SK-N-SH (cell line): ENCODE data around the gene MYO1B. TPM values are rescaled to one million over a fixed set of nuclear protein-coding genes. Genes with fewer than 3 reads are reported as not detected.

Source experiments
- CTCF ChIA-PET: fragments of 300-600, 350-600 bp; formaldehyde crosslinking; extraction: SDS; loops from one replicate; lab custom pipeline; 2021; lab: Yijun Ruan, JAX
- POLR2A ChIA-PET: fragments of 350-600 bp; sonication (Branson Sonifier 250); formaldehyde crosslinking; extraction: SDS; loops from one replicate; lab custom pipeline; 2020; ENCODE audit warnings: antibody characterized with exemption, inconsistent platforms; lab: Yijun Ruan, JAX
- DNase-seq: peaks from one replicate; pipeline ENCODE4 v3.0.0; 2012
- H2AFZ ChIP-seq: fragments of 200-600 bp; sonication (generic); 2 replicates; pipeline ENCODE4 v1.8.1; 2016; ENCODE audit warnings: antibody characterized with exemption, mild to moderate bottlenecking, low read depth
- H3F3A ChIP-seq: fragments of 200-600 bp; sonication (generic); replicated peaks from 2 replicates; pipeline ENCODE3; 2016; ENCODE audit warnings: antibody characterized with exemption, mild to moderate bottlenecking; ENCODE audit not compliant: insufficient read depth
- H3K27ac ChIP-seq, 2 experiments: fragments of 200-500 bp in 1 of 2; fragments of 200-600 bp in 1 of 2; sonication (Bioruptor generic) in 1 of 2; sonication (generic), shearing (Covaris generic) in 1 of 2; 2 replicates each; pipeline versions ENCODE4 v1.5.1 to v1.6.1; 2014 to 2016; ENCODE audit warnings: low read depth in 2 of 2, inconsistent platforms in 1 of 2, low read length in 1 of 2, mild to moderate bottlenecking in 1 of 2, mixed read lengths in 1 of 2
- H3K27me3 ChIP-seq: fragments of 200-600 bp; sonication (generic), shearing (Covaris generic); 2 replicates; pipeline ENCODE4 v1.6.1; 2016; ENCODE audit warnings: mixed run types; ENCODE audit not compliant: insufficient read depth
- H3K36me3 ChIP-seq, 2 experiments: fragments of 200-500 bp in 1 of 2; fragments of 200-600 bp in 1 of 2; sonication (Bioruptor generic) in 1 of 2; sonication (generic) in 1 of 2; replicated peaks in 1 of 2; 2 replicates each; pipeline versions ENCODE3 to v1.5.1; 2014 to 2016; ENCODE audit warnings: low read length in 1 of 2, mild to moderate bottlenecking in 1 of 2; ENCODE audit not compliant: insufficient read depth in 2 of 2, control insufficient read depth in 1 of 2
- H3K4me1 ChIP-seq, 2 experiments: fragments of 200-500 bp in 1 of 2; fragments of 200-600 bp in 1 of 2; sonication (Bioruptor generic) in 1 of 2; sonication (generic), shearing (Covaris generic) in 1 of 2; 2 replicates each; pipeline versions ENCODE4 v1.5.1 to v1.6.1; 2014 to 2016; ENCODE audit warnings: low read depth in 1 of 2, low read length in 1 of 2, mixed run types in 1 of 2; ENCODE audit not compliant: insufficient read depth in 2 of 2, control insufficient read depth in 1 of 2
- H3K4me2 ChIP-seq: fragments of 200-600 bp; sonication (generic), shearing (Covaris generic); 2 replicates; pipeline ENCODE4 v1.6.1; 2017; ENCODE audit warnings: mixed run types
- H3K4me3 ChIP-seq, 2 experiments: fragments of 200-500 bp in 1 of 2; fragments of 200-600 bp in 1 of 2; sonication (Bioruptor generic) in 1 of 2; sonication (generic), shearing (Covaris generic) in 1 of 2; 2 replicates each; pipeline versions ENCODE4 v1.5.1 to v1.8.1; 2014 to 2016; ENCODE audit warnings: low read depth in 2 of 2, inconsistent platforms in 1 of 2, low read length in 1 of 2, mild to moderate bottlenecking in 1 of 2, mixed read lengths in 1 of 2, moderate library complexity in 1 of 2
- H3K79me2 ChIP-seq: fragments of 200-600 bp; sonication (generic); 2 replicates; pipeline ENCODE4 v1.8.1; 2017; ENCODE audit warnings: mild to moderate bottlenecking; ENCODE audit not compliant: insufficient read depth
- H3K9ac ChIP-seq: fragments of 200-600 bp; sonication (generic); 2 replicates; pipeline ENCODE4 v1.6.1; 2017; ENCODE audit warnings: mixed run types
- H3K9me2 ChIP-seq: fragments of 200-600 bp; sonication (generic); 2 replicates; pipeline ENCODE4 v1.6.1; 2017; ENCODE audit warnings: mixed run types
- H3K9me3 ChIP-seq: fragments of 200-600 bp; sonication (generic); 2 replicates; pipeline ENCODE4 v1.6.1; 2017; ENCODE audit warnings: mixed run types, mild to moderate bottlenecking, moderate library complexity
- H4K20me1 ChIP-seq: fragments of 200-600 bp; sonication (generic); 2 replicates; pipeline ENCODE4 v1.6.1; 2017; ENCODE audit warnings: mild to moderate bottlenecking, mixed run types; ENCODE audit not compliant: insufficient read depth
- CHD2 ChIP-seq: fragments of 150-350 bp; IDR thresholded peaks from 2 replicates; pipeline ENCODE4 v1.6.1; 2018; ENCODE audit warnings: low read length; ENCODE audit not compliant: partially characterized antibody
- ELF1 ChIP-seq: IDR thresholded peaks from 2 replicates; pipeline ENCODE4 v1.4.0; 2012
- EZH2phosphoT487 ChIP-seq: fragments of 200-600 bp; sonication (generic); IDR thresholded peaks from 2 replicates; pipeline ENCODE4 v1.6.1; 2017; ENCODE audit warnings: low read depth, mixed run types, mild to moderate bottlenecking, antibody characterized with exemption, moderate library complexity, borderline replicate concordance
- FOSL2 ChIP-seq: IDR thresholded peaks from 2 replicates; pipeline ENCODE4 v1.4.0; 2012; ENCODE audit warnings: low read depth, mild to moderate bottlenecking, moderate library complexity, borderline replicate concordance
- FOXJ3 ChIP-seq: sonication (generic); formaldehyde crosslinking; IDR thresholded peaks from 2 replicates; pipeline ENCODE4 v1.5.1; 2020; ENCODE audit warnings: mild to moderate bottlenecking, missing genetic modification reagents
- FOXM1 ChIP-seq: IDR thresholded peaks from 2 replicates; pipeline ENCODE4 v1.4.0; 2012; ENCODE audit warnings: low read depth, mild to moderate bottlenecking
- GABPA ChIP-seq: IDR thresholded peaks from 2 replicates; pipeline ENCODE4 v1.4.0; 2012; ENCODE audit warnings: low read depth, mild to moderate bottlenecking
- JUND ChIP-seq: IDR thresholded peaks from 2 replicates; pipeline ENCODE4 v1.4.0; 2012
- MXI1 ChIP-seq: IDR thresholded peaks from 2 replicates; pipeline ENCODE4 v1.6.1; 2012; ENCODE audit warnings: mild to moderate bottlenecking, low read depth, low read length, improper control_type of control experiment
- NFIC ChIP-seq: IDR thresholded peaks from 2 replicates; pipeline ENCODE4 v1.4.0; 2012; ENCODE audit warnings: borderline replicate concordance
- NRF1 ChIP-seq: IDR thresholded peaks from 2 replicates; pipeline ENCODE4 v1.6.1; 2012; ENCODE audit warnings: low read depth, mild to moderate bottlenecking, low read length
- RAD21 ChIP-seq: IDR thresholded peaks from 2 replicates; pipeline ENCODE4 v1.6.1; 2012; ENCODE audit warnings: mild to moderate bottlenecking, low read length
- RCOR1 ChIP-seq: fragments of 150-350 bp; IDR thresholded peaks from 2 replicates; pipeline ENCODE4 v1.6.1; 2017; ENCODE audit warnings: antibody characterized with exemption, low read length
- RFX5 ChIP-seq: IDR thresholded peaks from 2 replicates; pipeline ENCODE4 v1.6.1; 2012; ENCODE audit warnings: mild to moderate bottlenecking, improper control_type of control experiment, low read length
- RXRA ChIP-seq: IDR thresholded peaks from 2 replicates; pipeline ENCODE4 v1.4.0; 2012; ENCODE audit warnings: low read depth, mild to moderate bottlenecking, borderline replicate concordance
- SMC3 ChIP-seq: IDR thresholded peaks from 2 replicates; pipeline ENCODE4 v1.6.1; 2012; ENCODE audit warnings: low read depth, low read length, improper control_type of control experiment
- TAF1 ChIP-seq: IDR thresholded peaks from 2 replicates; pipeline ENCODE4 v1.6.1; 2012; ENCODE audit warnings: low read depth, mild to moderate bottlenecking, low read length, moderate library complexity, borderline replicate concordance
- TCF12 ChIP-seq: IDR thresholded peaks from 2 replicates; pipeline ENCODE4 v1.4.0; 2012
- WGBS: methylation state at CpG from one replicate; pipeline ENCODE4 v1.1.6; 2017; ENCODE audit warnings: low lambda C conversion rate; 5-methylcytosine and 5-hydroxymethylcytosine counted together
- polyA plus RNA-seq, 3 experiments: library from polyadenylated mRNA; depleted of rRNA; stranded (reverse); fragments of >200 nt; gene quantifications; 2 replicates each; pipeline ENCODE4 v1.2.3, GENCODE V29; 2012
- TF ChIP-seq, protein P1 (sequence below): IDR thresholded peaks from 2 replicates; pipeline ENCODE4; 2012
- TF ChIP-seq, protein P2 (sequence below): IDR thresholded peaks from 2 replicates; pipeline ENCODE4 v1.4.0; 2012; ENCODE audit warnings: low read depth, borderline replicate concordance
- TF ChIP-seq, protein P3 (sequence below): IDR thresholded peaks from 2 replicates; pipeline ENCODE4 v1.4.0; 2012; ENCODE audit warnings: low read depth, borderline replicate concordance
- TF ChIP-seq, protein P4 (sequence below): fragments of 150-350 bp; IDR thresholded peaks from 2 replicates; pipeline ENCODE4 v1.6.1; 2016; ENCODE audit warnings: mild to moderate bottlenecking, low read depth, low read length
- TF ChIP-seq, protein P5 (sequence below): fragments of 150-350 bp; IDR thresholded peaks from 2 replicates; pipeline ENCODE4 v1.6.1; 2017; ENCODE audit warnings: antibody characterized with exemption, low read length, low read depth, borderline replicate concordance

MYO1B gene
- polyA plus RNA-seq, 1 of the 3 experiments (the other 2 are of a cell fraction) = 20.2 TPM

DNA sequence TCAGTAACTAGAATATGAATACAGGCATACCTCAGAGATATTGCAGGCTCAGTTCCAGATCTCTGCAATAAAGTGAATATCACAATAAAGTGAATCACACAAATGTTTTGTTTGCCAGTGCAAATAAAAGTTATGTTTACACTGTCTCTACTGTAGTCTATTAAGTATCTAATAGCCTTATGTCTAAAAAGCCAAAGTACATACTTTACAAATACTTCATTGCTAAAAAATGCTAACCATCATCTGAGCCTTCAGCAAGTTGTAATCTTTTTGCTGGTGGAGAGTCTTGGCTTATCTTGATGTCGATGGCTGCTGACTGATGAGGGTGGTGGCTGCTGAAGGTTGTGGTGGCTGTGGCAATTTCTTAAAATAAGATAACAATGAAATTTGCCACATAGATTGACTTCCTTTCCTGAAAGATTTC lies 159.4 kb downstream of the MYO1B start:
- POLR2A ChIA-PET = no interaction called here
- no peak for DNase-seq
- Histone ChIP-seq H3K27ac (peak overlapping the region in 1 of 2 experiments; percentile 34; a peak in 1 of 4 replicates), H3K4me1 (peaks cover 0 to 22% of the 10 kb centered on the region in 2 experiments; a peak in 3 of 4 replicates), H3K9ac (no peak overlapping the region), H3F3A (peaks cover 15% of the 10 kb centered on the region), H4K20me1 (no peaks in the 10 kb centered on the region), H3K9me2 (no peaks in the 10 kb centered on the region), H3K9me3 (no peaks in the 10 kb centered on the region), H3K4me2 (no peak overlapping the region), H2AFZ (no peak overlapping the region), H3K36me3 (peaks cover 29 to 74% of the 10 kb centered on the region in 2 experiments), H3K27me3 (no peaks in the 10 kb centered on the region), H3K79me2 (0 out of 2 replicates have a peak, but pooled peaks cover 3% of the 10 kb centered on the region), H3K4me3 (no peak overlapping the region)
- TF ChIP-seq TCF12 = peak; percentile 39; the same call in 1 of the 2 replicates
- TF ChIP-seq SMC3 = no peak
- no peak for TF ChIP-seq RAD21
- TF ChIP-seq FOXJ3 (CRISPR knock-in tag) = no peak
- peak; percentile 21; the same call in 1 of the 2 replicates for TF ChIP-seq JUND
- no peak for TF ChIP-seq NRF1
- TF ChIP-seq FOSL2 = peak; percentile 10; the same call in 1 of the 2 replicates
- TF ChIP-seq, protein P1, sequence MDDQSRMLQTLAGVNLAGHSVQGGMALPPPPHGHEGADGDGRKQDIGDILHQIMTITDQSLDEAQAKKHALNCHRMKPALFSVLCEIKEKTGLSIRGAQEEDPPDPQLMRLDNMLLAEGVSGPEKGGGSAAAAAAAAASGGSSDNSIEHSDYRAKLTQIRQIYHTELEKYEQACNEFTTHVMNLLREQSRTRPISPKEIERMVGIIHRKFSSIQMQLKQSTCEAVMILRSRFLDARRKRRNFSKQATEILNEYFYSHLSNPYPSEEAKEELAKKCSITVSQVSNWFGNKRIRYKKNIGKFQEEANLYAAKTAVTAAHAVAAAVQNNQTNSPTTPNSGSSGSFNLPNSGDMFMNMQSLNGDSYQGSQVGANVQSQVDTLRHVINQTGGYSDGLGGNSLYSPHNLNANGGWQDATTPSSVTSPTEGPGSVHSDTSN = peak; percentile 56; the same call in 1 of the 2 replicates
- no peak for TF ChIP-seq ELF1
- no peak for TF ChIP-seq GABPA
- no peak for TF ChIP-seq CHD2
- no peak; the same call in 1 of the 2 replicates for TF ChIP-seq NFIC
- CTCF ChIA-PET = interaction anchor here (1.1 kb wide), 2 partner anchors 14 to 239 kb away, joined by 3 to 4 read pairs; no protein-coding TSS in a partner anchor
- WGBS = 55% methylated on average over 1 of the region's 1 CpG

DNA sequence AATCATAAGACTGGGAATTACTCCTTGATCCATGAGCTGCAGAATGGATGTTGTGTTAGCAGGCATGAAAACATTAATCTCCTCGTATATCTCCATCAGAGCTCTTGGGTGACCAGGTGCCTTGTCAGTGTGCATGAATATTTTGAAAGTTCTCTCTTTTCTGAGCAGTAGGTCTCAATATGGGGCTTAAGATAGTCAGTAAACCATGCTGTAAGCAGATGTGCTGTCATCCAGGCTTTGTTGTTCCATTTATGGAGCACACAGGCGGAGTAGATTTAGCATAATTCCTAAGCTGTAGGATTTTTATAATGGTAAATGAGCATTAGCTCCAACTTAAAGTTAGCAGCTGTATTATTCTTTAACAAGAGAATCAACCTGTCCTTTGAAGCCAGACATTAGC lies 160.3 kb downstream of the MYO1B start:
- ChIA-PET POLR2A (no interaction called here), CTCF (interaction anchor here (1.5 kb wide), 1 partner anchor 96 kb away, joined by 3 read pairs; no protein-coding TSS in a partner anchor)
- no peaks in the 10 kb centered on the region for H3K27me3 ChIP-seq
- TF ChIP-seq NFIC = no peak
- no peak for TF ChIP-seq RFX5
- no peak for TF ChIP-seq TAF1
- TF ChIP-seq, protein P2, sequence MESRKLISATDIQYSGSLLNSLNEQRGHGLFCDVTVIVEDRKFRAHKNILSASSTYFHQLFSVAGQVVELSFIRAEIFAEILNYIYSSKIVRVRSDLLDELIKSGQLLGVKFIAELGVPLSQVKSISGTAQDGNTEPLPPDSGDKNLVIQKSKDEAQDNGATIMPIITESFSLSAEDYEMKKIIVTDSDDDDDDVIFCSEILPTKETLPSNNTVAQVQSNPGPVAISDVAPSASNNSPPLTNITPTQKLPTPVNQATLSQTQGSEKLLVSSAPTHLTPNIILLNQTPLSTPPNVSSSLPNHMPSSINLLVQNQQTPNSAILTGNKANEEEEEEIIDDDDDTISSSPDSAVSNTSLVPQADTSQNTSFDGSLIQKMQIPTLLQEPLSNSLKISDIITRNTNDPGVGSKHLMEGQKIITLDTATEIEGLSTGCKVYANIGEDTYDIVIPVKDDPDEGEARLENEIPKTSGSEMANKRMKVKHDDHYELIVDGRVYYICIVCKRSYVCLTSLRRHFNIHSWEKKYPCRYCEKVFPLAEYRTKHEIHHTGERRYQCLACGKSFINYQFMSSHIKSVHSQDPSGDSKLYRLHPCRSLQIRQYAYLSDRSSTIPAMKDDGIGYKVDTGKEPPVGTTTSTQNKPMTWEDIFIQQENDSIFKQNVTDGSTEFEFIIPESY = no peak
- TF ChIP-seq EZH2phosphoT487 = no peak
- TF ChIP-seq, protein P3, sequence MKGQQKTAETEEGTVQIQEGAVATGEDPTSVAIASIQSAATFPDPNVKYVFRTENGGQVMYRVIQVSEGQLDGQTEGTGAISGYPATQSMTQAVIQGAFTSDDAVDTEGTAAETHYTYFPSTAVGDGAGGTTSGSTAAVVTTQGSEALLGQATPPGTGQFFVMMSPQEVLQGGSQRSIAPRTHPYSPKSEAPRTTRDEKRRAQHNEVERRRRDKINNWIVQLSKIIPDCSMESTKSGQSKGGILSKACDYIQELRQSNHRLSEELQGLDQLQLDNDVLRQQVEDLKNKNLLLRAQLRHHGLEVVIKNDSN = no peak
- no peak for TF ChIP-seq RXRA
- TF ChIP-seq RCOR1 = no peak
- TF ChIP-seq, protein P4, sequence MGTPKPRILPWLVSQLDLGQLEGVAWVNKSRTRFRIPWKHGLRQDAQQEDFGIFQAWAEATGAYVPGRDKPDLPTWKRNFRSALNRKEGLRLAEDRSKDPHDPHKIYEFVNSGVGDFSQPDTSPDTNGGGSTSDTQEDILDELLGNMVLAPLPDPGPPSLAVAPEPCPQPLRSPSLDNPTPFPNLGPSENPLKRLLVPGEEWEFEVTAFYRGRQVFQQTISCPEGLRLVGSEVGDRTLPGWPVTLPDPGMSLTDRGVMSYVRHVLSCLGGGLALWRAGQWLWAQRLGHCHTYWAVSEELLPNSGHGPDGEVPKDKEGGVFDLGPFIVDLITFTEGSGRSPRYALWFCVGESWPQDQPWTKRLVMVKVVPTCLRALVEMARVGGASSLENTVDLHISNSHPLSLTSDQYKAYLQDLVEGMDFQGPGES = no peak
- no peak for TF ChIP-seq TCF12
- TF ChIP-seq JUND = no peak
- no peak for TF ChIP-seq MXI1
- no peak for TF ChIP-seq FOXM1
- no peak for TF ChIP-seq RAD21
- TF ChIP-seq, protein P5, sequence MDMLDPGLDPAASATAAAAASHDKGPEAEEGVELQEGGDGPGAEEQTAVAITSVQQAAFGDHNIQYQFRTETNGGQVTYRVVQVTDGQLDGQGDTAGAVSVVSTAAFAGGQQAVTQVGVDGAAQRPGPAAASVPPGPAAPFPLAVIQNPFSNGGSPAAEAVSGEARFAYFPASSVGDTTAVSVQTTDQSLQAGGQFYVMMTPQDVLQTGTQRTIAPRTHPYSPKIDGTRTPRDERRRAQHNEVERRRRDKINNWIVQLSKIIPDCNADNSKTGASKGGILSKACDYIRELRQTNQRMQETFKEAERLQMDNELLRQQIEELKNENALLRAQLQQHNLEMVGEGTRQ = no peak
- H3F3A ChIP-seq = peaks cover 15% of the 10 kb centered on the region
- H3K4me2 ChIP-seq = no peak overlapping the region
- H4K20me1 ChIP-seq = no peaks in the 10 kb centered on the region
- H3K9me3 ChIP-seq = no peaks in the 10 kb centered on the region
- no peak overlapping the region for H3K27ac ChIP-seq
- DNase-seq = no peak
- H2AFZ ChIP-seq = no peak overlapping the region
- H3K9me2 ChIP-seq = no peaks in the 10 kb centered on the region
- 0 out of 2 replicates have a peak, but pooled peaks cover 3% of the 10 kb centered on the region for H3K79me2 ChIP-seq
- H3K36me3 ChIP-seq = peaks cover 39 to 74% of the 10 kb centered on the region in 2 experiments
- 100% methylated on average over 2 of the region's 2 CpGs for WGBS
- H3K4me3 ChIP-seq = no peak overlapping the region
- H3K9ac ChIP-seq = no peak overlapping the region
- H3K4me1 ChIP-seq = peaks cover 0 to 22% of the 10 kb centered on the region in 2 experiments; a peak in 3 of 4 replicates
